ENCODE measurements around the gene ICOS. TPM values are rescaled to one million over a fixed set of nuclear protein-coding genes. Genes with fewer than 3 reads are reported as not detected.

The ICOS gene
- total RNA-seq, 1 experiment from 2014 or later, result not detected

DNA sequence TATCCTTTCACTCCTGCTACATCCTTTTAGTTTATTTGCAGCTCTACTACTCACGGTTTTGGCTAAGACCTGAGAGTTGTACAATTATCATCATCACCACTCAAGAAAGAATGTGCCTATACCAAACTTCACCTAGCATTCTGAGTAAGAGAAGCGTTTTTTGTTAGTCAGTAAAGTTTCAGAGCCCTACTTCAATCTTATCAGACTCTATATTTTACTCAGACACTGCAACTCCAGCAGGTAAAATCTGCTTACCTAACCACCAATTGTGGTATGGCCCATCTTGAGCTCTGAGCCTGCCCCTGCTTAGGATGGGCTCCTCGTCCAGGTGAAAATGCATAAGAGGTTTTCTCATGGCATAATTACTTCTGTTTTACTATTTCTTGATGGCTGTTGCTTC is 37.1 kb downstream of the ICOS start:
- ChIA-PET CTCF (no interaction called here), POLR2A (ENCODE audit: unreplicated experiment) (no interaction called here)
- Histone ChIP-seq H3K27me3 (ENCODE audit: insufficient read depth, low read depth) (peaks cover 29% of the 10 kb centered on the region), H3K27ac (no peak overlapping the region), H3K79me2 (ENCODE audit: low read depth) (no peaks in the 10 kb centered on the region), H3K4me1 (replicated peaks; ENCODE audit: insufficient read depth) (no peaks in the 10 kb centered on the region), H3K4me2 (no peak overlapping the region), H3K9me2 (ENCODE audit: insufficient read depth) (no peaks in the 10 kb centered on the region), H3F3A (ENCODE audit: insufficient read depth, low read depth) (no peaks in the 10 kb centered on the region), H3K4me3 (no peak overlapping the region), H4K20me1 (ENCODE audit: insufficient read depth) (no peaks in the 10 kb centered on the region), H3K9me3 (ENCODE audit: insufficient read depth, low read depth) (no peaks in the 10 kb centered on the region), H3K36me3 (ENCODE audit: low read depth) (no peaks in the 10 kb centered on the region), H2AFZ (no peak overlapping the region)
- DNase-seq, result no peak
- intact Hi-C loops (cut with micrococcal nuclease; ENCODE audit: unreplicated experiment), result no loop called here
- TF ChIP-seq EZH2 (IDR thresholded peaks at IDR 0.05; ENCODE audit: low read depth) (no peak), CTCF (conservative IDR thresholded peaks at IDR 0.05) (no peak)
- BruUV-seq (replicated peaks), result no TSS peak

- Histone ChIP-seq H3K4me1 (replicated peaks; ENCODE audit: insufficient read depth) (no peaks in the 10 kb centered on the region), H3K4me2 (no peak overlapping the region), H2AFZ (no peak overlapping the region), H3K9me3 (ENCODE audit: insufficient read depth, low read depth) (no peaks in the 10 kb centered on the region), H3K27me3 (ENCODE audit: insufficient read depth, low read depth) (peaks cover 22% of the 10 kb centered on the region), H3F3A (ENCODE audit: insufficient read depth, low read depth) (no peaks in the 10 kb centered on the region), H3K9me2 (ENCODE audit: insufficient read depth) (no peaks in the 10 kb centered on the region), H3K79me2 (ENCODE audit: low read depth) (no peaks in the 10 kb centered on the region), H3K36me3 (ENCODE audit: low read depth) (no peaks in the 10 kb centered on the region), H3K27ac (no peak overlapping the region), H4K20me1 (ENCODE audit: insufficient read depth) (no peaks in the 10 kb centered on the region), H3K4me3 (no peak overlapping the region)
- POLR2A ChIA-PET (ENCODE audit: unreplicated experiment), result no interaction called here
- intact Hi-C loops (cut with micrococcal nuclease; ENCODE audit: unreplicated experiment), result no loop called here
- DNase-seq, result no peak
- CTCF ChIA-PET, result no interaction called here
- BruUV-seq (replicated peaks), result no TSS peak
- TF ChIP-seq CTCF (conservative IDR thresholded peaks at IDR 0.05), result no peak
- no peak for TF ChIP-seq EZH2 (IDR thresholded peaks at IDR 0.05; ENCODE audit: low read depth)
Measured at GRCh38 chr2:203975912-203976311, 39.3 kb downstream of the ICOS start.

- H3K9me3 ChIP-seq (ENCODE audit: insufficient read depth, low read depth), result no peaks in the 10 kb centered on the region
- BruUV-seq (replicated peaks), result no TSS peak
- no peak overlapping the region for H2AFZ ChIP-seq
- POLR2A ChIA-PET (ENCODE audit: unreplicated experiment), result no interaction called here
- H3K4me1 ChIP-seq (replicated peaks; ENCODE audit: insufficient read depth), result no peaks in the 10 kb centered on the region
- no peaks in the 10 kb centered on the region for H3K79me2 ChIP-seq (ENCODE audit: low read depth)
- no peaks in the 10 kb centered on the region for H3F3A ChIP-seq (ENCODE audit: insufficient read depth, low read depth)
- H3K27ac ChIP-seq, result no peak overlapping the region
- no peak overlapping the region for H3K4me3 ChIP-seq
- H3K27me3 ChIP-seq (ENCODE audit: insufficient read depth, low read depth), result peaks cover 11% of the 10 kb centered on the region; the same call in 1 of the 2 replicates
- DNase-seq, result no peak
- H3K4me2 ChIP-seq, result no peak overlapping the region
- TF ChIP-seq EZH2 (IDR thresholded peaks at IDR 0.05; ENCODE audit: low read depth) (no peak), CTCF (conservative IDR thresholded peaks at IDR 0.05) (no peak)
- no peaks in the 10 kb centered on the region for H4K20me1 ChIP-seq (ENCODE audit: insufficient read depth)
- no peaks in the 10 kb centered on the region for H3K36me3 ChIP-seq (ENCODE audit: low read depth)
- intact Hi-C loops (cut with micrococcal nuclease; ENCODE audit: unreplicated experiment), result no loop called here
- CTCF ChIA-PET, result no interaction called here
- H3K9me2 ChIP-seq (ENCODE audit: insufficient read depth), result no peaks in the 10 kb centered on the region
Measured at GRCh38 chr2:203982276-203982675, 45.7 kb downstream of the ICOS start.

Data from PC-9 (cell line).